Neural progenitor cell (in vitro differentiated cells): ENCODE data around the gene HSF2BP. TPM values are rescaled to one million over a fixed set of nuclear protein-coding genes. Genes with fewer than 3 reads are reported as not detected.

ENCODE experiments used
- DNase-seq: peaks from one replicate; pipeline ENCODE4 v3.0.0-alpha.2; 2016; ENCODE audit warnings: low spot score
- H2AFZ ChIP-seq: fragments of 200-600 bp; sonication (generic); replicated peaks from 2 replicates; pipeline ENCODE4 v1.6.1; 2016; ENCODE audit warnings: antibody characterized with exemption
- H3F3A ChIP-seq: fragments of 200-600 bp; sonication (generic); 2 replicates; pipeline ENCODE4 v1.6.1; 2016; ENCODE audit warnings: antibody characterized with exemption, low read depth
- H3K27ac ChIP-seq: fragments of 200-600 bp; sonication (generic); 2 replicates; pipeline ENCODE4 v1.5.1; 2016; ENCODE audit warnings: mild to moderate bottlenecking
- H3K27me3 ChIP-seq: fragments of 200-600 bp; sonication (generic); 2 replicates; pipeline ENCODE4 v1.6.1; 2016; ENCODE audit warnings: mild to moderate bottlenecking, moderate library complexity
- H3K36me3 ChIP-seq: fragments of 200-600 bp; sonication (generic); 2 replicates; pipeline ENCODE4 v1.5.1; 2016
- H3K4me1 ChIP-seq: fragments of 200-600 bp; sonication (generic); 2 replicates; pipeline ENCODE4 v1.6.1; 2016; ENCODE audit warnings: mixed run types
- H3K4me2 ChIP-seq: fragments of 200-600 bp; sonication (generic); 2 replicates; pipeline ENCODE4 v1.6.1; 2016
- H3K4me3 ChIP-seq: fragments of 200-600 bp; sonication (generic); 2 replicates; pipeline ENCODE4 v1.5.1; 2016
- H3K79me2 ChIP-seq: fragments of 200-600 bp; sonication (generic); 2 replicates; pipeline ENCODE4 v1.6.1; 2016; ENCODE audit warnings: low read depth
- H3K9ac ChIP-seq: fragments of 200-600 bp; sonication (generic); 2 replicates; pipeline ENCODE4 v1.6.1; 2016
- H3K9me3 ChIP-seq: fragments of 200-600 bp; sonication (generic); 2 replicates; pipeline ENCODE4 v1.5.1; 2016; ENCODE audit warnings: low read depth
- H4K20me1 ChIP-seq: fragments of 200-600 bp; sonication (generic); 2 replicates; pipeline ENCODE4 v1.6.1; 2016; ENCODE audit warnings: low read depth
- H3K27ac Mint-ChIP-seq: 3 replicates; pipeline ENCODE4 v1.8.0; 2021; ENCODE audit warnings: mixed read lengths
- H3K27me3 Mint-ChIP-seq: 2 replicates; pipeline ENCODE4 v1.8.0; 2022; ENCODE audit warnings: low read depth, mild to moderate bottlenecking, inconsistent platforms, moderate library complexity, mixed read lengths; ENCODE audit not compliant: insufficient read depth
- H3K36me3 Mint-ChIP-seq: 3 replicates; pipeline ENCODE4 v1.8.0; 2021; ENCODE audit warnings: mixed read lengths
- H3K4me1 Mint-ChIP-seq: 3 replicates; pipeline ENCODE4 v1.8.0; 2021; ENCODE audit warnings: mixed read lengths
- H3K4me3 Mint-ChIP-seq: 3 replicates; pipeline ENCODE4 v1.8.0; 2021; ENCODE audit warnings: mild to moderate bottlenecking, moderate library complexity, mixed read lengths
- H3K9me3 Mint-ChIP-seq: 3 replicates; pipeline ENCODE4 v1.8.0; 2020; ENCODE audit warnings: mixed read lengths
- EZH2 ChIP-seq: fragments of 200-600 bp; sonication (generic); IDR thresholded peaks from 2 replicates; pipeline ENCODE4 v1.6.1; 2017; ENCODE audit warnings: antibody characterized with exemption, mild to moderate bottlenecking, moderate library complexity
- EZH2phosphoT487 ChIP-seq: fragments of 200-600 bp; sonication (generic); IDR thresholded peaks from 2 replicates; pipeline ENCODE4 v1.6.1; 2017; ENCODE audit warnings: antibody characterized with exemption
- total RNA-seq: library from RNA; depleted of rRNA; stranded (reverse); fragments of >200 nt; gene quantifications from 2 replicates; pipeline ENCODE4 v1.2.3, GENCODE V29; 2015; ENCODE audit warnings: low replicate concordance
- TF ChIP-seq, protein P1 (sequence below): fragments of 200-600 bp; sonication (generic); IDR thresholded peaks from 2 replicates; pipeline ENCODE4 v1.5.1; 2017; ENCODE audit warnings: antibody characterized with exemption, mild to moderate bottlenecking

HSF2BP gene
- total RNA-seq, 1 donor from 2014 or later = 0.71 TPM

DNA sequence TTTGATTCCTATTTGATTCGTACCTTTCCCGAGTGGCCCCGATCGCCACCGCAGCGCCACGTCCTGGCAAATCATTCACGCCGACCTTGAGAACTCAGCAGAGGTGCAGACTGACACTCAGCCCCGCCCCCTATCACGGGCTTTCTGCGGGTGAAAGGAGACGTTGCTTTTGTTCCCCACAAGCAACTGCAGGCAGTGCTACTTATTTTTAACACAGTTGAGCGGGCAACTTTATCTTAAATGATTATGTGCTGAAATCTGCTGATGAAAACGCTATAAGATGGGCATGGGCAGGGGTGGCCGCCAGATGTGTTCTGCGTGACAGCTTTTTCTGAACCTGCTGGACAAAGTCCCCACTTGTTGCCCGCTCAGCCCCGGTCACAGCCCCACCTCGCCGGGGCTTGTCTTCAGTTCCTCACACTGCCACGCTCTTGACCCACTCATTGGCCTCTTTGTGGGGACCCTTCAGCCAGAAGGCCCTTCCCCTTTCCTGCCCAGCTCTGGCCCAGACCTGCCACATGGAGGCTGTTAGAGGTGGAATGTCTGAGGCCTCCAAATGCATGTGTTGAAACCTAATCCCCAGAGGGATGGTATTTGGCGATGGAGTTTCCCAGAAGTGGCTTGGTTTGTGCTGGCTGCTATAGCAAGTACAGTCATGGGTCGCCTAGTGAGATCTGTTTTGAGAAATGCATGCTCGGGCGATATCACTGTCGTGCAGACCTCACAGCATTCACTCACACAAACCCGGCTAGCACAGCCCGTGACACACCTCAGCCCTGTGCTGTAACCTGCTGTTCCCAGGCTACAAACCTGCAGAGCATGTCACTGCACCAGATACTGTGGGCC lies 44.0 kb upstream of the HSF2BP start:
- no peaks in the 10 kb centered on the region for H3K36me3 Mint-ChIP-seq
- H3K4me3 Mint-ChIP-seq = peak overlapping the region; percentile 33
- Histone ChIP-seq H3F3A (peaks cover 16% of the 10 kb centered on the region), H3K4me1 (peaks cover 15% of the 10 kb centered on the region), H3K9ac (no peak overlapping the region), H3K27ac (no peak overlapping the region), H3K36me3 (no peaks in the 10 kb centered on the region), H3K4me3 (no peak overlapping the region), H3K9me3 (no peaks in the 10 kb centered on the region), H3K79me2 (no peaks in the 10 kb centered on the region), H3K27me3 (no peaks in the 10 kb centered on the region), H2AFZ (peak overlapping the region; percentile 31), H3K4me2 (peak overlapping the region; percentile 30), H4K20me1 (no peaks in the 10 kb centered on the region)
- no peaks in the 10 kb centered on the region for H3K9me3 Mint-ChIP-seq
- H3K4me1 Mint-ChIP-seq = peaks cover 31% of the 10 kb centered on the region
- H3K27ac Mint-ChIP-seq = peak overlapping the region; percentile 34
- H3K27me3 Mint-ChIP-seq = peaks cover 8% of the 10 kb centered on the region
- DNase-seq = peak; percentile 59
- TF ChIP-seq, protein P1, sequence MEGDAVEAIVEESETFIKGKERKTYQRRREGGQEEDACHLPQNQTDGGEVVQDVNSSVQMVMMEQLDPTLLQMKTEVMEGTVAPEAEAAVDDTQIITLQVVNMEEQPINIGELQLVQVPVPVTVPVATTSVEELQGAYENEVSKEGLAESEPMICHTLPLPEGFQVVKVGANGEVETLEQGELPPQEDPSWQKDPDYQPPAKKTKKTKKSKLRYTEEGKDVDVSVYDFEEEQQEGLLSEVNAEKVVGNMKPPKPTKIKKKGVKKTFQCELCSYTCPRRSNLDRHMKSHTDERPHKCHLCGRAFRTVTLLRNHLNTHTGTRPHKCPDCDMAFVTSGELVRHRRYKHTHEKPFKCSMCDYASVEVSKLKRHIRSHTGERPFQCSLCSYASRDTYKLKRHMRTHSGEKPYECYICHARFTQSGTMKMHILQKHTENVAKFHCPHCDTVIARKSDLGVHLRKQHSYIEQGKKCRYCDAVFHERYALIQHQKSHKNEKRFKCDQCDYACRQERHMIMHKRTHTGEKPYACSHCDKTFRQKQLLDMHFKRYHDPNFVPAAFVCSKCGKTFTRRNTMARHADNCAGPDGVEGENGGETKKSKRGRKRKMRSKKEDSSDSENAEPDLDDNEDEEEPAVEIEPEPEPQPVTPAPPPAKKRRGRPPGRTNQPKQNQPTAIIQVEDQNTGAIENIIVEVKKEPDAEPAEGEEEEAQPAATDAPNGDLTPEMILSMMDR = no peak
- TF ChIP-seq EZH2 (no peak), EZH2phosphoT487 (no peak)

DNA sequence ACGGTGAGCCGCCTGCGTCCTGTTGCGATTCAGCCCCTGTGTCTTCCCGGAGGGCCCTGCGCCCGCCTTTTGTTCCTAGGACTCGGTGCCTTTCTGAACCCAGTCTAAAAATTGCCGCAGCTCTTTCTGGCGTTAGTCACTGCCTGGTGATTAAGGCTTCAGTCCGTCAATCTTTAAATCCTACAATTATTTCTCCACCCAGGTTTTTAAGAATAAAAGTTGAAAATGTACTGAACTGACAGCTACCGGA lies 43.4 kb upstream of the HSF2BP start:
- no peak for TF ChIP-seq EZH2
- TF ChIP-seq EZH2phosphoT487 = no peak
- TF ChIP-seq, protein P1 = no peak
- Histone ChIP-seq H4K20me1 (no peaks in the 10 kb centered on the region), H3K36me3 (no peaks in the 10 kb centered on the region), H3K27me3 (no peaks in the 10 kb centered on the region), H3K9me3 (no peaks in the 10 kb centered on the region), H3K79me2 (no peaks in the 10 kb centered on the region), H2AFZ (peak overlapping the region; percentile 31), H3K4me3 (no peak overlapping the region), H3K27ac (no peak overlapping the region), H3F3A (peaks cover 16% of the 10 kb centered on the region), H3K4me1 (peaks cover 15% of the 10 kb centered on the region), H3K9ac (no peak overlapping the region), H3K4me2 (peak overlapping the region; percentile 30)
- Mint-ChIP-seq H3K4me1 (peaks cover 32% of the 10 kb centered on the region), H3K36me3 (peaks cover 1% of the 10 kb centered on the region), H3K27me3 (peaks cover 8% of the 10 kb centered on the region), H3K9me3 (no peaks in the 10 kb centered on the region), H3K27ac (peak overlapping the region; percentile 34), H3K4me3 (peak overlapping the region; percentile 4)
- no peak for DNase-seq

DNA sequence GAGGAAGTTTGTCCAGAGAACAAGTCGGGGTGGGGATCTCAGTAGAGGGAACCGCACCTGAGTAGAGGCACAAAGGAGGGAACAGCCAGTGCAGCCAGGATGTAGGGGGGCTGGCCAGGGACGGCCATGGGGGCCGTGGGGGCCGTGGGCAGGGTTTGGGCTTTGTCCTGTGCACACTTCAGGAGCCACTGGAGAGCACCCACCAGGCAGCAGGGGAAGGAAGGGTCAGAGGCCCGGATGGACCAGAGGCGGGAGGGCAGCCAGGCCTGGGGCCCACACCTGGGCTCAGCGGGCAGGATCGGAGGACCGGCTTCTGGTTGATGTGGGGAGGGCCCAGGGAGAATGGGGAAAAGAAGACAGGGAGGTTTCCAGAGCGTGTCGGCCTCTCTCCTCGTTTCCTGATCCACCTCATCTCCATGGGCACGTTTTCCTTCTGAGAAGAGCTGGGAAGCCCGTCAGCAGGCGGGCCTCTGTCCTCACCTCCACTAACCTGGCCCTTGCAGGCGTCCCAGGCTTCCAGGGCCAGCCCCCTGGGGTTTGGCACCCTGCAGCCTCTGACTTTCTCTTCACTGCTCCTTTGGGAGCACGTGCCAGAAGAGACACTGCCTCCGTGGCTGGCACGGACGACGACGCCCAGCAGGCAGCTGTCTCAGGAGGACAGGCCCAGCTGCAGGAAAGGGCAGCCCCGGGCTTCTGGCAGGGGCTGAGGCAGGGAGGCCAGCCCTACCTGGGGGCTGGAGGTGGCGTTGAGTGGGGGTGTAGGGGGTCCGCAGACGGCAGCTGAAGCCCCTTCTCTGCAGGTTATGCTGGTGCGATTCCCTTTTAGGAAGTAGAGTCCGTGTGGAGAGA lies 42.9 kb upstream of the HSF2BP start:
- no peaks in the 10 kb centered on the region for H3K36me3 ChIP-seq
- peaks cover 16% of the 10 kb centered on the region for H3F3A ChIP-seq
- Mint-ChIP-seq H3K4me3 (no peak overlapping the region), H3K27me3 (peaks cover 8% of the 10 kb centered on the region), H3K27ac (peak overlapping the region; percentile 72), H3K4me1 (peaks cover 35% of the 10 kb centered on the region), H3K9me3 (no peaks in the 10 kb centered on the region), H3K36me3 (peaks cover 1% of the 10 kb centered on the region)
- no peak overlapping the region for H3K9ac ChIP-seq
- H3K4me1 ChIP-seq = peaks cover 15% of the 10 kb centered on the region
- peak overlapping the region; percentile 30 for H3K4me2 ChIP-seq
- no peak for DNase-seq
- H3K79me2 ChIP-seq = no peaks in the 10 kb centered on the region
- H3K27me3 ChIP-seq = no peaks in the 10 kb centered on the region
- no peak overlapping the region for H3K27ac ChIP-seq
- peak overlapping the region; percentile 31 for H2AFZ ChIP-seq
- no peak for TF ChIP-seq EZH2phosphoT487
- TF ChIP-seq, protein P1 = no peak
- TF ChIP-seq EZH2 = no peak
- H3K9me3 ChIP-seq = no peaks in the 10 kb centered on the region
- H4K20me1 ChIP-seq = no peaks in the 10 kb centered on the region
- H3K4me3 ChIP-seq = no peak overlapping the region
